Measurements from ENCODE around the gene ARHGEF7. TPM values are rescaled to one million over a fixed set of nuclear protein-coding genes. Genes with fewer than 3 reads are reported as not detected.

The ARHGEF7 gene
- polyA plus RNA-seq, 1 donor (not counting 4 experiments of a cell fraction or from before 2014, with no cell fraction given) = 25.2 TPM

DNA sequence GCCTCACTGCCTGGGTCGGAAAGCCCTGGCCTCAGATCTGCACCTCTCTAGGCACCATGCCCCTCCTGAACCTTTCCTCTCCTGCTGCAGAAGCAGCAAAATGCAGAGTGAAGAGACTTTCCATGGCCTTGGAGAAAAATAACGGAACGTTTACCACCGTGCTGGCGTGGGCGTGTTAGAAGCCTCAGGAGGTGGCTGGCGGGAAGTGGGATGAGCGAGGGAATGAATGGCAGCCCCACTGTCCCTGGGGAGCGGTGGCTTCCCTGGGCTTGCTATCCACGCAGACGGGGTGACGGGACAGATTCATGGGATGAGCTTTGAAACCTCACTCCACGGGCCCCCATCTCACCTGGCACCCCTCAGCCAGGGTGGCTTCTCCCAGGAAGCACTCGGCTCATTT lies 209.6 kb downstream of the ARHGEF7 start:
- no peak for FAIRE-seq

DNA sequence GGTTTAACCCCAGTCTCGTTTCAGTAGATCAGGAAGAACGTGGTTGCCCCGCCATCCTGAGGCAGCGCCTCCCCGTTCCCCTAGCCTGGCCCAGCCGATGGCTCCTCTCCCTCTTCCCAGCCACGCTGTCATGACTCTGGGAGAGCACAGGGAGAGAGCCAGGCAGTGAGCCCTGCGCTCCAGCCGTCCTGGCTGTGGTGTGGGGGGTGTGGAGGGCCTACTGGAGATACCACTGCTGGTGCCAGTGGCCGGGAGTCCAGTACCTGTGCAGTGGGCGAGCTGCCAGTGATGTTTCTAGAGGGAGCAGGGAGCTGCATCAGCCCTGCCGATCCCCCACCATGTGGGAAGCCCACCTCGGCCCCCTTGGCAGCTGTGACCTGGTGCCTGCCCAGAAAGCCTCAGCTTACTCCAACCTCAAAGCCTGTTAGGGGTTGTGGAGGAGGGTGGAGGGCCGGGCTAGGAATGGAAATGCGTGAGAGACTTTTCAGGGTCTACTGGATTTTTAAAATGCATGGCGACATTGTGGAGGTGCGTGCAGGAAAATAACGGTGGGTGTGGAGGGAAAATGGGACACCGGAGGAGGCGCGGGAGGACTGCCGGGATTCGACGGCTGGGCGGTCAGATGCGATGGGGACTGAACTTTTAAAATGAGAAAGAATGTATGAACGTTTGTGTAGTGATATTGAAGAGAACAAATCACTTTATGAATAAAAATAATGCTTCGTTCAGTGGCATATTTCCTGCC lies 210.2 kb downstream of the ARHGEF7 start:
- no peaks in the 10 kb centered on the region for H3K36me3 ChIP-seq (ENCODE audit: control insufficient read depth in 2 of 2, extremely low read depth in 1 of 2, insufficient read depth in 2 of 2, low read length in 2 of 2)
- H3K9me1 ChIP-seq (ENCODE audit: control insufficient read depth, extremely low read depth, insufficient read depth, low read length) = no peaks in the 10 kb centered on the region
- no peaks in the 10 kb centered on the region for H3K79me2 ChIP-seq (ENCODE audit: control insufficient read depth, insufficient read depth, low read length)
- no peak overlapping the region for H3K4me2 ChIP-seq (ENCODE audit: control insufficient read depth, extremely low read depth, insufficient read depth, low read depth, low read length)
- dilution Hi-C loops (cut with MboI; ENCODE audit: extremely low pct_ligation_motif_present, low sequenced_read_pairs) = no loop called here
- no peaks in the 10 kb centered on the region for H3K9me3 ChIP-seq (ENCODE audit: control insufficient read depth, low read depth, low read length)
- H3K9ac ChIP-seq (ENCODE audit: control insufficient read depth, extremely low read depth, insufficient read depth, low read length) = no peak overlapping the region
- no peak for TF ChIP-seq EZH2 (IDR thresholded peaks at IDR 0.05; ENCODE audit: low read length)
- TF ChIP-seq, protein P1, sequence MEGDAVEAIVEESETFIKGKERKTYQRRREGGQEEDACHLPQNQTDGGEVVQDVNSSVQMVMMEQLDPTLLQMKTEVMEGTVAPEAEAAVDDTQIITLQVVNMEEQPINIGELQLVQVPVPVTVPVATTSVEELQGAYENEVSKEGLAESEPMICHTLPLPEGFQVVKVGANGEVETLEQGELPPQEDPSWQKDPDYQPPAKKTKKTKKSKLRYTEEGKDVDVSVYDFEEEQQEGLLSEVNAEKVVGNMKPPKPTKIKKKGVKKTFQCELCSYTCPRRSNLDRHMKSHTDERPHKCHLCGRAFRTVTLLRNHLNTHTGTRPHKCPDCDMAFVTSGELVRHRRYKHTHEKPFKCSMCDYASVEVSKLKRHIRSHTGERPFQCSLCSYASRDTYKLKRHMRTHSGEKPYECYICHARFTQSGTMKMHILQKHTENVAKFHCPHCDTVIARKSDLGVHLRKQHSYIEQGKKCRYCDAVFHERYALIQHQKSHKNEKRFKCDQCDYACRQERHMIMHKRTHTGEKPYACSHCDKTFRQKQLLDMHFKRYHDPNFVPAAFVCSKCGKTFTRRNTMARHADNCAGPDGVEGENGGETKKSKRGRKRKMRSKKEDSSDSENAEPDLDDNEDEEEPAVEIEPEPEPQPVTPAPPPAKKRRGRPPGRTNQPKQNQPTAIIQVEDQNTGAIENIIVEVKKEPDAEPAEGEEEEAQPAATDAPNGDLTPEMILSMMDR (optimal IDR thresholded peaks at IDR 0.05 in 1 of 3, IDR thresholded peaks at IDR 0.05 in 1 of 3, conservative IDR thresholded peaks at IDR 0.05 in 1 of 3; ENCODE audit: extremely low read depth in 1 of 3, insufficient read depth in 2 of 3, low read length in 3 of 3) = no peak
- H3K27ac ChIP-seq (ENCODE audit: control insufficient read depth, insufficient read depth, low read length) = no peak overlapping the region
- no peaks in the 10 kb centered on the region for H3K4me1 ChIP-seq (ENCODE audit: control insufficient read depth, extremely low read depth, insufficient read depth, low read length)
- H3K27me3 ChIP-seq (ENCODE audit: control insufficient read depth, extremely low read depth, insufficient read depth, low read length) = no peaks in the 10 kb centered on the region
- H2AFZ ChIP-seq (ENCODE audit: control insufficient read depth, low read length) = no peak overlapping the region
- no peak for FAIRE-seq
- no peak overlapping the region for H3K4me3 ChIP-seq (ENCODE audit: control insufficient read depth in 2 of 3, extremely low read depth in 1 of 3, insufficient read depth in 2 of 3, low read depth in 1 of 3, low read length in 3 of 3)
- H4K20me1 ChIP-seq (ENCODE audit: control insufficient read depth, extremely low read depth, insufficient read depth, low read length) = no peaks in the 10 kb centered on the region
- no peak for DNase-seq (ENCODE audit: low read depth, low spot score)

More for the DNA sequence above, 209.6 kb downstream of the ARHGEF7 start:
- H4K20me1 ChIP-seq (ENCODE audit: control insufficient read depth, extremely low read depth, insufficient read depth, low read length) = no peaks in the 10 kb centered on the region
- H3K4me2 ChIP-seq (ENCODE audit: control insufficient read depth, extremely low read depth, insufficient read depth, low read depth, low read length) = no peak overlapping the region
- TF ChIP-seq, protein P1 (optimal IDR thresholded peaks at IDR 0.05 in 1 of 3, IDR thresholded peaks at IDR 0.05 in 1 of 3, conservative IDR thresholded peaks at IDR 0.05 in 1 of 3; ENCODE audit: extremely low read depth in 1 of 3, insufficient read depth in 2 of 3, low read length in 3 of 3) = no peak
- TF ChIP-seq EZH2 (IDR thresholded peaks at IDR 0.05; ENCODE audit: low read length) = no peak
- no peaks in the 10 kb centered on the region for H3K4me1 ChIP-seq (ENCODE audit: control insufficient read depth, extremely low read depth, insufficient read depth, low read length)
- H3K27me3 ChIP-seq (ENCODE audit: control insufficient read depth, extremely low read depth, insufficient read depth, low read length) = no peaks in the 10 kb centered on the region
- no peak overlapping the region for H3K9ac ChIP-seq (ENCODE audit: control insufficient read depth, extremely low read depth, insufficient read depth, low read length)
- dilution Hi-C loops (cut with MboI; ENCODE audit: extremely low pct_ligation_motif_present, low sequenced_read_pairs) = no loop called here
- no peak overlapping the region for H3K27ac ChIP-seq (ENCODE audit: control insufficient read depth, insufficient read depth, low read length)
- no peaks in the 10 kb centered on the region for H3K36me3 ChIP-seq (ENCODE audit: control insufficient read depth in 2 of 2, extremely low read depth in 1 of 2, insufficient read depth in 2 of 2, low read length in 2 of 2)
- no peaks in the 10 kb centered on the region for H3K9me3 ChIP-seq (ENCODE audit: control insufficient read depth, low read depth, low read length)
- no peak overlapping the region for H2AFZ ChIP-seq (ENCODE audit: control insufficient read depth, low read length)
- no peaks in the 10 kb centered on the region for H3K79me2 ChIP-seq (ENCODE audit: control insufficient read depth, insufficient read depth, low read length)
- H3K4me3 ChIP-seq (ENCODE audit: control insufficient read depth in 2 of 3, extremely low read depth in 1 of 3, insufficient read depth in 2 of 3, low read depth in 1 of 3, low read length in 3 of 3) = no peak overlapping the region
- no peak for DNase-seq (ENCODE audit: low read depth, low spot score)
- no peaks in the 10 kb centered on the region for H3K9me1 ChIP-seq (ENCODE audit: control insufficient read depth, extremely low read depth, insufficient read depth, low read length)
